HEK293 (cell line): ENCODE measurements around the gene CXCL1.

Source experiments
- CTCF ChIA-PET: fragments of 350-600 bp; formaldehyde crosslinking; extraction: SDS; loops from one replicate; lab custom pipeline; 2021; ENCODE audit warnings: antibody characterized with exemption; lab: Yijun Ruan, JAX
- POLR2A ChIA-PET: fragments of 300-600 bp; formaldehyde crosslinking; extraction: SDS; loops from one replicate; lab custom pipeline; 2020; ENCODE audit warnings: antibody characterized with exemption, inconsistent platforms; lab: Yijun Ruan, JAX
- H3K27ac ChIP-seq: fragments of 200-500 bp; sonication (Bioruptor generic); 2 replicates; pipeline ENCODE4 v1.5.1; 2014; ENCODE audit warnings: low read depth, low read length, control low read depth, inconsistent platforms; ENCODE audit errors: extremely low read depth
- H3K36me3 ChIP-seq, 2 experiments: fragments of 200-500 bp in 1 of 2; sonication (Bioruptor generic) in 1 of 2; 1 replicate in 1 of 2; 2 replicates in 1 of 2; pipeline ENCODE4 v1.5.1; 2014 to 2017; ENCODE audit warnings: inconsistent platforms in 2 of 2, low read length in 2 of 2; ENCODE audit not compliant: control insufficient read depth in 2 of 2, insufficient read depth in 1 of 2
- H3K4me1 ChIP-seq: fragments of 200-500 bp; sonication (Bioruptor generic); 2 replicates; pipeline ENCODE4 v1.5.1; 2014; ENCODE audit warnings: mild to moderate bottlenecking, low read length, inconsistent platforms; ENCODE audit not compliant: control insufficient read depth, insufficient read depth
- H3K4me3 ChIP-seq: 2 replicates; pipeline ENCODE4 v1.5.1; 2011; ENCODE audit warnings: low read depth, mild to moderate bottlenecking, control low read depth, low read length, moderate library complexity
- H3K9me3 ChIP-seq: fragments of 200-500 bp; sonication (Bioruptor generic); 2 replicates; pipeline ENCODE4 v1.5.1; 2014; ENCODE audit warnings: low read depth, low read length, inconsistent platforms; ENCODE audit not compliant: control insufficient read depth, insufficient read depth
- KLF16 ChIP-seq: fragments of 450-650 bp; formaldehyde crosslinking; IDR thresholded peaks from 2 replicates; pipeline ENCODE4 v1.5.1; 2017; ENCODE audit warnings: missing biosample characterization, missing genetic modification characterization
- RBAK ChIP-seq: fragments of 450-650 bp; formaldehyde crosslinking; IDR thresholded peaks from 2 replicates; pipeline ENCODE4 v1.5.1; 2016; ENCODE audit warnings: missing biosample characterization, missing genetic modification characterization
- SETDB1 ChIP-seq: IDR thresholded peaks from one replicate; pipeline ENCODE4 v1.6.1; 2017; ENCODE audit warnings: mild to moderate bottlenecking, low read length, moderate library complexity, mixed read lengths; ENCODE audit not compliant: insufficient read length
- TCF7L2 ChIP-seq: IDR thresholded peaks from 2 replicates; pipeline ENCODE4 v1.6.1; 2011; ENCODE audit warnings: low read depth, mild to moderate bottlenecking, inconsistent platforms, low read length, moderate library complexity, borderline replicate concordance
- TRIM28 ChIP-seq: IDR thresholded peaks from 2 replicates; pipeline ENCODE4 v1.6.1; 2011; ENCODE audit warnings: low read length, control low read depth, borderline replicate concordance
- YY1 ChIP-seq: fragments of 450-650 bp; formaldehyde crosslinking; IDR thresholded peaks from 2 replicates; pipeline ENCODE4 v1.5.1; 2018; ENCODE audit warnings: missing biosample characterization, missing genetic modification characterization
- ZEB2 ChIP-seq: fragments of 450-650 bp; formaldehyde crosslinking; IDR thresholded peaks from 2 replicates; pipeline ENCODE4 v1.5.1; 2016; ENCODE audit warnings: missing biosample characterization, missing genetic modification characterization
- ZIC2 ChIP-seq: fragments of 450-650 bp; formaldehyde crosslinking; IDR thresholded peaks from 2 replicates; pipeline ENCODE4 v1.5.1; 2016; ENCODE audit warnings: missing biosample characterization, missing genetic modification characterization
- ZNF16 ChIP-seq: fragments of 450-650 bp; formaldehyde crosslinking; IDR thresholded peaks from 2 replicates; pipeline ENCODE4 v1.5.1; 2016; ENCODE audit warnings: low read depth, missing biosample characterization, missing genetic modification characterization
- ZNF239 ChIP-seq: fragments of 450-650 bp; formaldehyde crosslinking; IDR thresholded peaks from 2 replicates; pipeline ENCODE4 v1.5.1; 2016; ENCODE audit warnings: missing biosample characterization, missing genetic modification characterization
- ZNF433 ChIP-seq: fragments of 450-650 bp; formaldehyde crosslinking; IDR thresholded peaks from 2 replicates; pipeline ENCODE4 v1.5.1; 2016; ENCODE audit warnings: missing biosample characterization, missing genetic modification characterization, low read depth
- ZNF514 ChIP-seq: fragments of 450-650 bp; formaldehyde crosslinking; IDR thresholded peaks from 2 replicates; pipeline ENCODE4 v1.5.1; 2016; ENCODE audit warnings: missing biosample characterization, missing genetic modification characterization
- ZNF621 ChIP-seq: fragments of 450-650 bp; formaldehyde crosslinking; IDR thresholded peaks from 2 replicates; pipeline ENCODE4 v1.5.1; 2017; ENCODE audit warnings: missing biosample characterization, missing genetic modification characterization
- ZNF76 ChIP-seq: fragments of 450-650 bp; formaldehyde crosslinking; IDR thresholded peaks from 2 replicates; pipeline ENCODE4; 2016; ENCODE audit warnings: low read depth, missing biosample characterization, missing genetic modification characterization, borderline replicate concordance
- ZNF791 ChIP-seq: fragments of 450-650 bp; formaldehyde crosslinking; IDR thresholded peaks from 2 replicates; pipeline ENCODE4 v1.5.1; 2016; ENCODE audit warnings: missing biosample characterization, missing genetic modification characterization
- TF ChIP-seq, protein P1 (sequence below): fragments of 450-650 bp; formaldehyde crosslinking; IDR thresholded peaks from 2 replicates; pipeline ENCODE4 v1.5.1; 2016; ENCODE audit warnings: missing biosample characterization, missing genetic modification characterization
- TF ChIP-seq, protein P2 (sequence below): fragments of 450-650 bp; IDR thresholded peaks from 2 replicates; pipeline ENCODE4 v1.5.1; 2018; ENCODE audit warnings: missing biosample characterization, missing genetic modification characterization
- TF ChIP-seq, protein P3 (sequence below): fragments of 450-650 bp; IDR thresholded peaks from 2 replicates; pipeline ENCODE4 v1.5.1; 2018; ENCODE audit warnings: missing biosample characterization, mild to moderate bottlenecking, missing genetic modification characterization
- TF ChIP-seq, protein P4 (sequence below): fragments of 450-650 bp; formaldehyde crosslinking; conservative IDR thresholded peaks from 2 replicates; pipeline ENCODE4 v1.5.1; 2016; ENCODE audit warnings: low read depth, missing biosample characterization, missing genetic modification characterization

CXCL1 gene

DNA sequence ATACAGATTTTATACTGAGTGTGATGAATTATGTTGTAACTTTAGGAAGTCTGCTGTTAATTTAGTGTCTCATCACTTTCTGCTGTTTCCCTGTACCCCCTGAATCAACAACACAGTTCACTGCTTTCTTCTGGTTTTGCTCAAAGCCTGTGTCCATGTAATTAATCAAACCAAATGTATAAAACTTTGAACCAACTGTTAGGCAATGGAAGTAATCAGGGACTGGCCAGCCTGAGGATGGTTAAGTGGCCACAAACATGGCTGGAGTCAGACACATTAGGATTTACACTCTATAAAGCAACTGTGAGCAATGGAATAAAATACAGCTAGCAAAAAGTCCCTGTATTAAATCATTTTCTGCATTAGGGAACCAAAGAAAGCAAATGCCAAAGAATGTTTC is 42.6 kb downstream of the CXCL1 start:
- Histone ChIP-seq H3K36me3 (no peaks in the 10 kb centered on the region), H3K4me3 (no peak overlapping the region), H3K9me3 (no peaks in the 10 kb centered on the region), H3K27ac (no peak overlapping the region), H3K4me1 (no peaks in the 10 kb centered on the region)
- CTCF ChIA-PET = no interaction called here
- TF ChIP-seq, protein P1, sequence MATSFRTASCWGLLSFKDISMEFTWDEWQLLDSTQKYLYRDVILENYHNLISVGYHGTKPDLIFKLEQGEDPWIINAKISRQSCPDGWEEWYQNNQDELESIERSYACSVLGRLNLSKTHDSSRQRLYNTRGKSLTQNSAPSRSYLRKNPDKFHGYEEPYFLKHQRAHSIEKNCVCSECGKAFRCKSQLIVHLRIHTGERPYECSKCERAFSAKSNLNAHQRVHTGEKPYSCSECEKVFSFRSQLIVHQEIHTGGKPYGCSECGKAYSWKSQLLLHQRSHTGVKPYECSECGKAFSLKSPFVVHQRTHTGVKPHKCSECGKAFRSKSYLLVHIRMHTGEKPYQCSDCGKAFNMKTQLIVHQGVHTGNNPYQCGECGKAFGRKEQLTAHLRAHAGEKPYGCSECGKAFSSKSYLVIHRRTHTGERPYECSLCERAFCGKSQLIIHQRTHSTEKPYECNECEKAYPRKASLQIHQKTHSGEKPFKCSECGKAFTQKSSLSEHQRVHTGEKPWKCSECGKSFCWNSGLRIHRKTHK = no peak
- no peak for TF ChIP-seq TCF7L2
- no peak for TF ChIP-seq KLF16 (tag by site-specific recombination)
- TF ChIP-seq, protein P2, sequence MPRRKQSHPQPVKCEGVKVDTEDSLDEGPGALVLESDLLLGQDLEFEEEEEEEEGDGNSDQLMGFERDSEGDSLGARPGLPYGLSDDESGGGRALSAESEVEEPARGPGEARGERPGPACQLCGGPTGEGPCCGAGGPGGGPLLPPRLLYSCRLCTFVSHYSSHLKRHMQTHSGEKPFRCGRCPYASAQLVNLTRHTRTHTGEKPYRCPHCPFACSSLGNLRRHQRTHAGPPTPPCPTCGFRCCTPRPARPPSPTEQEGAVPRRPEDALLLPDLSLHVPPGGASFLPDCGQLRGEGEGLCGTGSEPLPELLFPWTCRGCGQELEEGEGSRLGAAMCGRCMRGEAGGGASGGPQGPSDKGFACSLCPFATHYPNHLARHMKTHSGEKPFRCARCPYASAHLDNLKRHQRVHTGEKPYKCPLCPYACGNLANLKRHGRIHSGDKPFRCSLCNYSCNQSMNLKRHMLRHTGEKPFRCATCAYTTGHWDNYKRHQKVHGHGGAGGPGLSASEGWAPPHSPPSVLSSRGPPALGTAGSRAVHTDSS (tag by site-specific recombination) = no peak
- POLR2A ChIA-PET = no interaction called here

DNA sequence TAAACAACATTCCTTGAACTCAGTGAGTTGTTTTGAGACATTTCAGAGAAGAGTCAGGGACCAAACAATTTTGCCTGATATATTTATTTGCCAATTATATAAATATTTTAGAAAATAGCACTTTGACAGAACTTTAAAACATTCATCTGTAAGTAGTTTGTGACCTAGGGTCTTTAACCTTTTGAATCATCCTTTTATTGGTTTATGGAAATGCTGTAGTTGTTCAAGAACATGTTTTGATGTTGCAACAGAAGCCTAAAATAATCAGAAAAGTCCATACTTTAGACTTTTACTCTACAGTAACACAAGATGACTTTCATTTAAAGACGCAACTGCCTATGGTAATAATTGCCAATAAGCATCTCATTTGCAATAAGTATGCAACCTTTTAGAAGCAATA is 43.0 kb downstream of the CXCL1 start:
- no peaks in the 10 kb centered on the region; the same call in 1 of the 2 replicates for H3K4me1 ChIP-seq
- H3K9me3 ChIP-seq = no peaks in the 10 kb centered on the region
- CTCF ChIA-PET = interaction anchor here (1.2 kb wide), 1 partner anchor 17 kb away, joined by 3 read pairs; no protein-coding TSS in a partner anchor
- no peaks in the 10 kb centered on the region for H3K36me3 ChIP-seq
- no peak for TF ChIP-seq ZEB2 (tag by site-specific recombination)
- no peak for TF ChIP-seq ZNF791 (tag by site-specific recombination)
- no peak for TF ChIP-seq ZNF16 (tag by site-specific recombination)
- no peak for TF ChIP-seq ZNF433 (tag by site-specific recombination)
- TF ChIP-seq, protein P3, sequence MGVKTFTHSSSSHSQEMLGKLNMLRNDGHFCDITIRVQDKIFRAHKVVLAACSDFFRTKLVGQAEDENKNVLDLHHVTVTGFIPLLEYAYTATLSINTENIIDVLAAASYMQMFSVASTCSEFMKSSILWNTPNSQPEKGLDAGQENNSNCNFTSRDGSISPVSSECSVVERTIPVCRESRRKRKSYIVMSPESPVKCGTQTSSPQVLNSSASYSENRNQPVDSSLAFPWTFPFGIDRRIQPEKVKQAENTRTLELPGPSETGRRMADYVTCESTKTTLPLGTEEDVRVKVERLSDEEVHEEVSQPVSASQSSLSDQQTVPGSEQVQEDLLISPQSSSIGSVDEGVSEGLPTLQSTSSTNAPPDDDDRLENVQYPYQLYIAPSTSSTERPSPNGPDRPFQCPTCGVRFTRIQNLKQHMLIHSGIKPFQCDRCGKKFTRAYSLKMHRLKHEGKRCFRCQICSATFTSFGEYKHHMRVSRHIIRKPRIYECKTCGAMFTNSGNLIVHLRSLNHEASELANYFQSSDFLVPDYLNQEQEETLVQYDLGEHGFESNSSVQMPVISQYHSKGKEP = no peak
- no peak for TF ChIP-seq ZNF514 (tag by site-specific recombination)
- TF ChIP-seq ZNF621 (tag by site-specific recombination) = no peak
- no peak for TF ChIP-seq ZIC2 (tag by site-specific recombination)
- no peak for TF ChIP-seq RBAK (tag by site-specific recombination)
- no peak for TF ChIP-seq TRIM28
- TF ChIP-seq ZNF239 (tag by site-specific recombination) = no peak
- TF ChIP-seq, protein P4, sequence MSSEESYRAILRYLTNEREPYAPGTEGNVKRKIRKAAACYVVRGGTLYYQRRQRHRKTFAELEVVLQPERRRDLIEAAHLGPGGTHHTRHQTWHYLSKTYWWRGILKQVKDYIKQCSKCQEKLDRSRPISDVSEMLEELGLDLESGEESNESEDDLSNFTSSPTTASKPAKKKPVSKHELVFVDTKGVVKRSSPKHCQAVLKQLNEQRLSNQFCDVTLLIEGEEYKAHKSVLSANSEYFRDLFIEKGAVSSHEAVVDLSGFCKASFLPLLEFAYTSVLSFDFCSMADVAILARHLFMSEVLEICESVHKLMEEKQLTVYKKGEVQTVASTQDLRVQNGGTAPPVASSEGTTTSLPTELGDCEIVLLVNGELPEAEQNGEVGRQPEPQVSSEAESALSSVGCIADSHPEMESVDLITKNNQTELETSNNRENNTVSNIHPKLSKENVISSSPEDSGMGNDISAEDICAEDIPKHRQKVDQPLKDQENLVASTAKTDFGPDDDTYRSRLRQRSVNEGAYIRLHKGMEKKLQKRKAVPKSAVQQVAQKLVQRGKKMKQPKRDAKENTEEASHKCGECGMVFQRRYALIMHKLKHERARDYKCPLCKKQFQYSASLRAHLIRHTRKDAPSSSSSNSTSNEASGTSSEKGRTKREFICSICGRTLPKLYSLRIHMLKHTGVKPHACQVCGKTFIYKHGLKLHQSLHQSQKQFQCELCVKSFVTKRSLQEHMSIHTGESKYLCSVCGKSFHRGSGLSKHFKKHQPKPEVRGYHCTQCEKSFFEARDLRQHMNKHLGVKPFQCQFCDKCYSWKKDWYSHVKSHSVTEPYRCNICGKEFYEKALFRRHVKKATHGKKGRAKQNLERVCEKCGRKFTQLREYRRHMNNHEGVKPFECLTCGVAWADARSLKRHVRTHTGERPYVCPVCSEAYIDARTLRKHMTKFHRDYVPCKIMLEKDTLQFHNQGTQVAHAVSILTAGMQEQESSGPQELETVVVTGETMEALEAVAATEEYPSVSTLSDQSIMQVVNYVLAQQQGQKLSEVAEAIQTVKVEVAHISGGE (tag by site-specific recombination) = no peak
- TF ChIP-seq ZNF76 (tag by site-specific recombination) = no peak
- TF ChIP-seq SETDB1 = no peak
- TF ChIP-seq YY1 (tag by site-specific recombination) = no peak
- POLR2A ChIA-PET = no interaction called here
- H3K4me3 ChIP-seq = no peak overlapping the region
- H3K27ac ChIP-seq = no peak overlapping the region
